Liver (tissue), 9 donors: Measurements from ENCODE around the gene PATZ1. TPM values are rescaled to one million over a fixed set of nuclear protein-coding genes. Genes with fewer than 3 reads are reported as not detected.

Experiments
- DNase-seq: peaks from one replicate; pipeline ENCODE4 v3.0.0-alpha.2; 2017; ENCODE audit warnings: low spot score
- H3K27ac ChIP-seq, 2 donors: one replicate each; pipeline ENCODE4 v1.7.0; 2013; ENCODE audit warnings: inconsistent platforms in 2 of 2, low read length in 2 of 2, control low read depth in 1 of 2, low read depth in 1 of 2, mild to moderate bottlenecking in 1 of 2
- H3K27me3 ChIP-seq, 4 donors: one replicate each; pipeline versions ENCODE4 v1.6.1 to v1.7.0; 2013; ENCODE audit warnings: low read length in 3 of 4, inconsistent platforms in 1 of 4, mild to moderate bottlenecking in 1 of 4, moderate library complexity in 1 of 4; ENCODE audit not compliant: control insufficient read depth in 4 of 4, insufficient read depth in 4 of 4
- H3K36me3 ChIP-seq, 4 donors: one replicate each; pipeline versions ENCODE4 v1.6.1 to v1.7.0; 2013; ENCODE audit warnings: low read length in 3 of 4, mild to moderate bottlenecking in 3 of 4, low read depth in 1 of 4, moderate library complexity in 1 of 4; ENCODE audit not compliant: control insufficient read depth in 4 of 4, insufficient read depth in 3 of 4
- H3K4me1 ChIP-seq, 4 donors: one replicate each; pipeline versions ENCODE4 v1.6.1 to v1.7.0; 2013; ENCODE audit warnings: low read length in 3 of 4, mild to moderate bottlenecking in 3 of 4, moderate library complexity in 1 of 4; ENCODE audit not compliant: control insufficient read depth in 4 of 4, insufficient read depth in 4 of 4
- H3K4me3 ChIP-seq, 3 donors: one replicate each; pipeline versions ENCODE4 v1.6.1 to v1.7.0; 2013; ENCODE audit warnings: low read length in 3 of 3, control low read depth in 1 of 3, low read depth in 1 of 3, mild to moderate bottlenecking in 1 of 3
- H3K9ac ChIP-seq, 2 donors: one replicate each; pipeline ENCODE4 v1.7.0; 2013; ENCODE audit warnings: low read length in 2 of 2, mild to moderate bottlenecking in 2 of 2, moderate library complexity in 2 of 2, control low read depth in 1 of 2, low read depth in 1 of 2
- H3K9me3 ChIP-seq, 4 donors: one replicate each; pipeline versions ENCODE4 v1.6.1 to v1.7.0; 2013; ENCODE audit warnings: low read length in 3 of 4; ENCODE audit not compliant: control insufficient read depth in 4 of 4
- ATF3 ChIP-seq: IDR thresholded peaks from 2 replicates; pipeline ENCODE4 v1.6.1; 2016; ENCODE audit warnings: antibody characterized with exemption
- CTCF ChIP-seq: fragments of 150-350 bp; IDR thresholded peaks from 2 replicates; pipeline ENCODE4 v1.5.1; 2017; ENCODE audit warnings: improper control_type of control experiment, low read depth, low read length; ENCODE audit not compliant: missing input control
- EGR1 ChIP-seq, 2 donors: IDR thresholded peaks; 2 replicates each; pipeline ENCODE4 v1.6.1; 2016 to 2018; ENCODE audit warnings: antibody characterized with exemption in 2 of 2, low read depth in 2 of 2
- FOXA1 ChIP-seq: IDR thresholded peaks from 2 replicates; pipeline ENCODE4 v1.6.1; 2016; ENCODE audit warnings: antibody characterized with exemption
- FOXA2 ChIP-seq: IDR thresholded peaks from 2 replicates; pipeline ENCODE4 v1.6.1; 2016; ENCODE audit warnings: antibody characterized with exemption
- GABPA ChIP-seq, 2 donors: IDR thresholded peaks in 1 of 2; conservative IDR thresholded peaks in 1 of 2; 2 replicates each; pipeline ENCODE4 v1.6.1; 2016; ENCODE audit warnings: antibody characterized with exemption in 2 of 2, mild to moderate bottlenecking in 1 of 2, moderate library complexity in 1 of 2
- HNF4A ChIP-seq, 2 donors: conservative IDR thresholded peaks; 2 replicates each; pipeline ENCODE4 v1.6.1; 2016; ENCODE audit warnings: antibody characterized with exemption in 2 of 2, mild to moderate bottlenecking in 2 of 2
- HNF4G ChIP-seq: IDR thresholded peaks from 2 replicates; pipeline ENCODE4 v1.6.1; 2016; ENCODE audit warnings: antibody characterized with exemption
- MAX ChIP-seq: IDR thresholded peaks from 2 replicates; pipeline ENCODE4 v1.6.1; 2016; ENCODE audit warnings: antibody characterized with exemption
- NR2F2 ChIP-seq: IDR thresholded peaks from 2 replicates; pipeline ENCODE4 v1.6.1; 2016; ENCODE audit warnings: antibody characterized with exemption
- RAD21 ChIP-seq, 2 donors: IDR thresholded peaks; 2 replicates each; pipeline ENCODE4 v1.6.1; 2016; ENCODE audit warnings: antibody characterized with exemption in 2 of 2, mild to moderate bottlenecking in 2 of 2
- REST ChIP-seq: IDR thresholded peaks from 2 replicates; pipeline ENCODE4 v1.6.1; 2016; ENCODE audit warnings: antibody characterized with exemption, mild to moderate bottlenecking
- RXRA ChIP-seq, 2 donors: IDR thresholded peaks; 2 replicates each; pipeline ENCODE4 v1.6.1; 2017 to 2018; ENCODE audit warnings: antibody characterized with exemption in 2 of 2, mild to moderate bottlenecking in 1 of 2
- SP1 ChIP-seq: IDR thresholded peaks from 2 replicates; pipeline ENCODE4 v1.6.1; 2018; ENCODE audit warnings: antibody characterized with exemption, mild to moderate bottlenecking
- YY1 ChIP-seq: IDR thresholded peaks from 2 replicates; pipeline ENCODE4 v1.6.1; 2016; ENCODE audit warnings: antibody characterized with exemption, mild to moderate bottlenecking
- ZBTB33 ChIP-seq: IDR thresholded peaks from 2 replicates; pipeline ENCODE4 v1.6.1; 2016; ENCODE audit warnings: antibody characterized with exemption
- WGBS: extraction: QIAGEN DNeasy Blood & Tissue Kit; methylation state at CpG from one replicate; pipeline ENCODE4 v1.1.7; 2013; 5-methylcytosine and 5-hydroxymethylcytosine counted together
- polyA plus RNA-seq, 2 donors: library from polyadenylated mRNA; stranded (reverse) in 1 of 2; unstranded in 1 of 2; fragments of 200-250 nt in 1 of 2; fragments of >200 nt in 1 of 2; fragmentation: Nextera tagmentation in 1 of 2; extraction: Ambion mirVana in 1 of 2; gene quantifications; one replicate each; pipeline versions ENCODE4 v1.2.1 to v1.2.3, GENCODE V29; 2013 to 2015
- total RNA-seq, 2 donors: library from RNA; depleted of rRNA; stranded (reverse); fragments of >200 nt; gene quantifications; one replicate each; pipeline ENCODE4 v1.2.3, GENCODE V29; 2014
- donor health status: healthy.
- donor health status: healthy.
- donor health status: healthy.
- donor health status: healthy.
- donor health status: healthy.

PATZ1 gene
- total and polyA plus RNA-seq, 4 donors = 3.8 to 13.5 (median 10.1) TPM

GRCh38 chr22:31302537-31302936 is 43.6 kb downstream of the PATZ1 start:
- 96% methylated on average over 3 of the region's 3 CpGs for WGBS
- Histone ChIP-seq H3K27me3 (no peaks in the 10 kb centered on the region), H3K27ac (no peak overlapping the region), H3K4me3 (no peak overlapping the region), H3K9ac (no peak overlapping the region), H3K4me1 (peaks cover 0 to 6% (median 2%) of the 10 kb centered on the region in 4 donors), H3K9me3 (no peaks in the 10 kb centered on the region), H3K36me3 (no peaks in the 10 kb centered on the region)
- TF ChIP-seq FOXA2 = no peak
- TF ChIP-seq CTCF = no peak
- TF ChIP-seq EGR1 (IDR thresholded peaks at IDR 0.05; ENCODE audit: low read depth in 2 of 2) = no peak
- no peak for TF ChIP-seq ATF3
- TF ChIP-seq RAD21 (IDR thresholded peaks at IDR 0.05) = no peak
- TF ChIP-seq FOXA1 = no peak
- TF ChIP-seq ZBTB33 = no peak
- no peak for TF ChIP-seq NR2F2
- TF ChIP-seq MAX = no peak
- no peak for TF ChIP-seq YY1
- no peak for TF ChIP-seq SP1
- no peak for TF ChIP-seq HNF4G
- DNase-seq = no peak

GRCh38 chr22:31302006-31302405 is 44.1 kb downstream of the PATZ1 start:
- Histone ChIP-seq H3K4me1 (peaks cover 0 to 6% (median 2%) of the 10 kb centered on the region in 4 donors), H3K9ac (no peak overlapping the region), H3K36me3 (no peaks in the 10 kb centered on the region), H3K27ac (no peak overlapping the region), H3K27me3 (no peaks in the 10 kb centered on the region), H3K9me3 (no peaks in the 10 kb centered on the region), H3K4me3 (no peak overlapping the region)
- no peak for TF ChIP-seq YY1
- no peak for TF ChIP-seq RXRA (IDR thresholded peaks at IDR 0.05)
- no peak for DNase-seq

GRCh38 chr22:31300896-31301295 is 45.2 kb downstream of the PATZ1 start:
- TF ChIP-seq ATF3 (no peak), GABPA (IDR thresholded peaks at IDR 0.05 in 1 of 2, conservative IDR thresholded peaks at IDR 0.05 in 1 of 2) (no peak), NR2F2 (peak; percentile 72), REST (no peak), RXRA (IDR thresholded peaks at IDR 0.05) (peak; percentile 36 to 58), HNF4A (conservative IDR thresholded peaks at IDR 0.05) (peak; percentile 25 to 40), SP1 (peak; percentile 47)
- Histone ChIP-seq H3K9ac (no peak overlapping the region), H3K4me3 (no peak overlapping the region), H3K27ac (no peak overlapping the region), H3K36me3 (no peaks in the 10 kb centered on the region), H3K27me3 (no peaks in the 10 kb centered on the region), H3K9me3 (no peaks in the 10 kb centered on the region), H3K4me1 (peaks cover 0 to 7% (median 3%) of the 10 kb centered on the region in 4 donors)
- no peak for DNase-seq
- 31% methylated on average over 3 of the region's 3 CpGs for WGBS
